Heart right ventricle (tissue), 16 donors: Measurements from ENCODE around the gene PPP1R26. TPM values are rescaled to one million over a fixed set of nuclear protein-coding genes. Genes with fewer than 3 reads are reported as not detected.

ENCODE experiments used
- ATAC-seq, 8 donors: fragments of 200-7000 bp; cut with Tn5 transposase; one replicate each; pipeline ENCODE4 v1.9.1; 2020; ENCODE audit warnings: mild to moderate bottlenecking in 8 of 8, moderate library complexity in 8 of 8, moderate number of reproducible peaks in 1 of 8
- DNase-seq, 2 donors: peaks; one replicate each; pipeline ENCODE4 v3.0.0-alpha.2; 2020
- H3K27ac ChIP-seq, 10 donors: fragments of 200-600 bp; sonication (generic) in 2 of 10; one replicate each; pipeline versions ENCODE4 v1.5.0 to v1.8.0; 2020 to 2022; ENCODE audit warnings: mild to moderate bottlenecking in 3 of 10
- H3K27me3 ChIP-seq, 7 donors: fragments of 200-600 bp; one replicate each; pipeline ENCODE4 v1.8.0; 2021 to 2022; ENCODE audit warnings: mild to moderate bottlenecking in 2 of 7
- H3K36me3 ChIP-seq, 9 donors: fragments of 200-600 bp; sonication (generic) in 1 of 9; one replicate each; pipeline versions ENCODE4 v1.5.0 to v1.8.0; 2020 to 2022; ENCODE audit warnings: mild to moderate bottlenecking in 2 of 9
- H3K4me1 ChIP-seq, 9 donors: fragments of 200-600 bp; sonication (generic) in 1 of 9; one replicate each; pipeline versions ENCODE4 v1.5.0 to v1.8.0; 2020 to 2022; ENCODE audit warnings: mild to moderate bottlenecking in 4 of 9
- H3K4me3 ChIP-seq, 10 donors: fragments of 200-600 bp; sonication (generic) in 2 of 10; one replicate each; pipeline versions ENCODE4 v1.5.0 to v1.8.0; 2020 to 2022; ENCODE audit warnings: mild to moderate bottlenecking in 7 of 10, moderate library complexity in 2 of 10
- H3K9me3 ChIP-seq, 11 donors: fragments of 200-600 bp in 10 of 11; sonication (generic) in 2 of 11; one replicate each; pipeline versions ENCODE4 v1.5.0 to v1.8.0; 2013 to 2022; ENCODE audit warnings: mild to moderate bottlenecking in 2 of 11, control low read depth in 1 of 11, moderate library complexity in 1 of 11
- whole genome bisulfite sequencing, 2 donors: extraction: QIAGEN DNeasy Blood & Tissue Kit; methylation state at CpG; one replicate each; pipeline ENCODE4 v1.1.7; 2013; ENCODE audit warnings: inconsistent platforms in 1 of 2; 5-methylcytosine and 5-hydroxymethylcytosine counted together
- intact Hi-C, 10 donors: fragments of 100-400 bp; cut with DNase I; formaldehyde crosslinking; loops; one replicate each; pipeline versions ENCODE4 v1.11.1 to v1.14.2; 2022
- polyA plus RNA-seq, 2 donors: library from polyadenylated mRNA; stranded (reverse); fragments of 200-250 nt; gene quantifications; one replicate each; pipeline ENCODE4 v1.2.3, GENCODE V29; 2013
- total RNA-seq, 10 donors: library from RNA; stranded (reverse); fragmentation: NEBNext Ultra II Directional in 3 of 10; extraction: Animal tissue kit (Norgen Biotek cat#: 25700) in 3 of 10; gene quantifications; one replicate each; pipeline versions ENCODE4 v1.2.1 to v1.2.4, GENCODE V29; 2021 to 2023
- TF ChIP-seq, protein P1 (sequence below), 9 donors: fragments of 200-600 bp; sonication (generic) in 2 of 9; IDR thresholded peaks; one replicate each; pipeline versions ENCODE4 v1.5.0 to v1.8.0; 2021 to 2022; ENCODE audit warnings: antibody characterized with exemption in 9 of 9, mild to moderate bottlenecking in 5 of 9, moderate library complexity in 1 of 9
- donor health status: Arrhythmogenic right ventricular cardiomyopathy.
- donor health status: ischemic (EF 13 %, LVEDD 7.1; RV severe dilation, severe dysfunction).
- donor health status: healthy with polysubstance abuse.
- donor health status: DM: no; HTN: yes; CAD: no.
- donor health status: DM: no; HTN: no; CAD: no.
- donor health status: ischemic (EF 25% LVEDD 6.9; RV normal size, moderate dysfunction).
- donor health status: ischemic (EF 25% LVEDD 5.7; RV mildly dilated, moderate dysfunction).
- donor health status: healthy.
- donor health status: DM: yes; HTN: yes; CAD: no.
- donor health status: Ischemic cardiomyopathy.
- donor health status: ischemic (EF 35%, LVEDD 5.7; RV mildly dilated, moderate dysfunction).
- donor health status: nonischemic (EF 11% LVEDD 7.7; RV severe dilation, severe dysfunction).
- donor health status: DM: yes; HTN: yes; CAD: no.
- donor health status: PGD.
- donor health status: ischemic (EF 29% LVEDD 5.4; RV normal size, mild dysfunction).
- donor health status: nonischemic (EF 23%, LVEDD 6.1; RV moderate dilation, normal function).

Gene PPP1R26
- total and polyA plus RNA-seq, 12 donors = 7.5 to 26.7 (median 20.6) TPM

DNA sequence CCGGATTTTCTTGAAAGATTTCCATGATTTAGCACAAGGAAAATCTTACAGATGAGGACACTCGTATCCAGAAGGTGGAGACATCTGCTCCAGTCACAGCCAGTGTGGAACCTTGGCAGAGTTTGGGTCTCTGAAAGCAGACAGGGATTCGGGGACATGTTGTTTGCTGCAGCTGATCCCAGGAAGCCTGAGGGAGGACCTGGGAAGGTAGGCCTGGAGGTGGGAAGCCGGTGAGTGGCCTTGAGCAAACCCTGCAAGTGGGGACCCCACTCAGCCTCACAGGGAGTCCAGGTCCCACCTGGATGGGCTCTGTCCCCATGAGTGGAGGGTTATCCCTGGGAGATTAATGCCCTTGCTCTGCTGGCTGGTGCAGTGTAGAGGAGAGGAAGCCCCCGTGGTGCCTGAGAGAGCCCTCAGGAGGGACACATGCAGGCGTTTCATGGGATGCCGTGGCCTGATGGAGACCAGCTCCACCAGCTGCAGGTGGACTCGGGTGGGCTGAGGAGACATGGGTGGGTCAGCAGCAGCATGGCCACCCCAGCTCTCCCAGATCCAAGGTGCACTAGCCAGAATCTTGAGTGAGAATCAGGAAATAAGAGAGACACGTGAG lies 28.7 kb downstream of the PPP1R26 start:
- ATAC-seq (no peak), DNase-seq (no peak)
- H3K36me3 ChIP-seq = peaks cover 0 to 21% (median 4%) of the 10 kb centered on the region in 9 donors
- H3K9me3 ChIP-seq = peaks cover 0 to 21% (median 12%) of the 10 kb centered on the region in 11 donors
- TF ChIP-seq, protein P1, sequence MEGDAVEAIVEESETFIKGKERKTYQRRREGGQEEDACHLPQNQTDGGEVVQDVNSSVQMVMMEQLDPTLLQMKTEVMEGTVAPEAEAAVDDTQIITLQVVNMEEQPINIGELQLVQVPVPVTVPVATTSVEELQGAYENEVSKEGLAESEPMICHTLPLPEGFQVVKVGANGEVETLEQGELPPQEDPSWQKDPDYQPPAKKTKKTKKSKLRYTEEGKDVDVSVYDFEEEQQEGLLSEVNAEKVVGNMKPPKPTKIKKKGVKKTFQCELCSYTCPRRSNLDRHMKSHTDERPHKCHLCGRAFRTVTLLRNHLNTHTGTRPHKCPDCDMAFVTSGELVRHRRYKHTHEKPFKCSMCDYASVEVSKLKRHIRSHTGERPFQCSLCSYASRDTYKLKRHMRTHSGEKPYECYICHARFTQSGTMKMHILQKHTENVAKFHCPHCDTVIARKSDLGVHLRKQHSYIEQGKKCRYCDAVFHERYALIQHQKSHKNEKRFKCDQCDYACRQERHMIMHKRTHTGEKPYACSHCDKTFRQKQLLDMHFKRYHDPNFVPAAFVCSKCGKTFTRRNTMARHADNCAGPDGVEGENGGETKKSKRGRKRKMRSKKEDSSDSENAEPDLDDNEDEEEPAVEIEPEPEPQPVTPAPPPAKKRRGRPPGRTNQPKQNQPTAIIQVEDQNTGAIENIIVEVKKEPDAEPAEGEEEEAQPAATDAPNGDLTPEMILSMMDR (IDR thresholded peaks at IDR 0.05) = no peak
- H3K27ac ChIP-seq = no peak overlapping the region
- H3K4me3 ChIP-seq = no peak overlapping the region
- WGBS, 2 donors = 79 to 91% methylated on average over 9 of the region's 9 CpGs
- peaks cover 0 to 11% (median 0%) of the 10 kb centered on the region in 9 donors for H3K4me1 ChIP-seq
- intact Hi-C loops = no loop called here
- H3K27me3 ChIP-seq = no peaks in the 10 kb centered on the region

DNA sequence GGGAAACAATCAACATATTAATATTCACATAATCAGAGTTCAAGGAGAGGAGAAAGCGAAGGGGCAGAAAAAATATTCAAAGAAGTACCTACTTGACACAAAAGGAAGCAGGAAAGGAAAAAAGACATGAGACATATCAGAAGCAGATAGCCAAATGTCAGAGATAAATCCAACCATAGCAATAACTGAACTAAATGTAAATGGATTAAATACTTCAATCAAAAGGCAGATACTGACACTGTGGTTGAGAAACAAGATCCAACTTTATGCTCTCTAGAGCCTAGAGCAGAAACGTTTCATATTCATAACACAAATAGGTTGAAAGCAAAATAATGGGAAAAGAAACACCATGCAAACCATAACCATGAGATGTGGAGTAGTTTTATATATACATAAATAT lies 29.9 kb downstream of the PPP1R26 start:
- ATAC-seq (no peak), DNase-seq (no peak)
- peaks cover 0 to 10% (median 0%) of the 10 kb centered on the region in 9 donors for H3K4me1 ChIP-seq
- no peaks in the 10 kb centered on the region for H3K27me3 ChIP-seq
- intact Hi-C loops = no loop called here
- WGBS, 2 donors = 91% methylated on average over 2 of the region's 2 CpGs
- peaks cover 0 to 9% (median 0%) of the 10 kb centered on the region in 9 donors for H3K36me3 ChIP-seq
- TF ChIP-seq, protein P1 (IDR thresholded peaks at IDR 0.05) = no peak
- peaks cover 0 to 21% (median 12%) of the 10 kb centered on the region in 11 donors for H3K9me3 ChIP-seq
- no peak overlapping the region for H3K27ac ChIP-seq
- H3K4me3 ChIP-seq = no peak overlapping the region

DNA sequence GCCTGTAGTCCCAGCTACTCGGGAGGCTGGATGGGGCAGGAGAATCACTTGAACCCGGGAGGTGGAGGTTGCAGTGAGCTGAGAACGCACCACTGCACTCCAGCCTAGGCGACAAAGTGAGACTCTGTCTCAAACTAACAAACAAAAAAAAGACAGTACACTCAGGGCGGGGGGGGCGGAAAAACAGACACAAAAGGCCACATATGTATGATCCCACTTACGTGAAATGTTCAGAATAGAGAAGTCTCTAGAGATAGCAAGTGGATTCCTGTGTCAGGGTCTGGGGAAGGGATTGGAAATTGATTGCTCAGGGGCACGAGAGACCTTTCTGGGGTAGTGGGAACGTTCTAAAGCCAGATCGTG lies 32.6 kb downstream of the PPP1R26 start:
- peaks cover 0 to 7% (median 0%) of the 10 kb centered on the region in 9 donors for H3K4me1 ChIP-seq
- H3K27me3 ChIP-seq = peaks cover 0 to 3% (median 0%) of the 10 kb centered on the region in 7 donors
- H3K27ac ChIP-seq = no peak overlapping the region
- intact Hi-C loops = no loop called here
- ATAC-seq (no peak), DNase-seq (no peak)
- TF ChIP-seq, protein P1 (IDR thresholded peaks at IDR 0.05) = no peak
- no peaks in the 10 kb centered on the region for H3K36me3 ChIP-seq
- H3K4me3 ChIP-seq = no peak overlapping the region
- H3K9me3 ChIP-seq = peaks cover 0 to 21% (median 12%) of the 10 kb centered on the region in 11 donors
- WGBS, 2 donors = 80 to 83% methylated on average over 10 of the region's 10 CpGs

DNA sequence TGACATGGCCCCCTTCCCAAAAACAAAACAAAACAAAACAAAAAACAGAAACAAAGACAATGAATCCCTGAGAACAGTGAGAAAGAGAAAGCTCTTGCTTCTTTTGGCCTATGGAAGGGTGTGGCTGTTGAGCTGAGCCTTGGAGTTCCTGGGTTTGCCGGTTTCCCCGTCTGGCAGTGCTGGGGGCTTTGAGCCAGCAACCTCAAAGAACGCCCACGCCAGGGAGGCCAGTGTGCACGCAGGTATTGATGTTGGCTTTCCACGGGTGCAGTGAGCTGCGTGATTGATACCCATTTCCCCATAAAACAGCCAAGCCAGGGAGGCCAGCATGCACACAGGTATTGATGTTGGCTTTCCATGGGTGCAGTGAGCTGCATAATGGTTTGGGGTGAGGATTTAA lies 33.3 kb downstream of the PPP1R26 start:
- H3K27me3 ChIP-seq = peaks cover 0 to 3% (median 0%) of the 10 kb centered on the region in 7 donors
- no peak overlapping the region for H3K4me3 ChIP-seq
- 66 to 67% methylated on average over 7 of the region's 7 CpGs for WGBS, 2 donors
- H3K36me3 ChIP-seq = no peaks in the 10 kb centered on the region
- peaks cover 0 to 21% (median 12%) of the 10 kb centered on the region in 11 donors for H3K9me3 ChIP-seq
- H3K4me1 ChIP-seq = peaks cover 0 to 7% (median 0%) of the 10 kb centered on the region in 9 donors
- H3K27ac ChIP-seq = no peak overlapping the region
- TF ChIP-seq, protein P1 (IDR thresholded peaks at IDR 0.05) = no peak
- no peak for DNase-seq
- intact Hi-C loops = no loop called here
- peak in 3 of 8 donors; percentile 22 to 39 (median 33) for ATAC-seq
